HG03196 (cell line): ENCODE measurements around the gene SMIM35.
A peak's percentile ranks its signal among the peaks of the same experiment; 100 is the strongest.

Source experiments
- ATAC-seq: cut with Tn5 transposase; IDR thresholded peaks from one replicate; pipeline ENCODE4 v1.9.1; 2021; ENCODE audit not compliant: unreplicated experiment

SMIM35 gene

GRCh38 chr11:118086913-118087768, at the start of gene SMIM35:
TSS of gene SMIM35 (minus strand) at chr11:118086963. CDS start at chr11:118086757, 206 bp downstream.
- no peak for ATAC-seq

GRCh38 chr11:118136341-118136740, 49.6 kb upstream of the SMIM35 start:
- no peak for ATAC-seq

GRCh38 chr11:118135796-118136165, 49.0 kb upstream of the SMIM35 start:
- ATAC-seq = no peak

- no peak for ATAC-seq
Observed at GRCh38 chr11:118135051-118135795, 48.5 kb upstream of the SMIM35 start.

- ATAC-seq = no peak
Observed at GRCh38 chr11:118133816-118134215, 47.1 kb upstream of the SMIM35 start.

- ATAC-seq = no peak
Observed at GRCh38 chr11:118132385-118133151, 45.8 kb upstream of the SMIM35 start.

GRCh38 chr11:118129471-118130172, 42.9 kb upstream of the SMIM35 start:
- no peak for ATAC-seq

- ATAC-seq = no peak
Observed at GRCh38 chr11:118128721-118129470, 42.1 kb upstream of the SMIM35 start.

- no peak for ATAC-seq
Observed at GRCh38 chr11:118128310-118128709, 41.5 kb upstream of the SMIM35 start.

- no peak for ATAC-seq
Observed at GRCh38 chr11:118126082-118126838, 39.5 kb upstream of the SMIM35 start.

GRCh38 chr11:118124929-118125535, 38.3 kb upstream of the SMIM35 start:
- ATAC-seq = no peak

GRCh38 chr11:118120793-118121192, 34.0 kb upstream of the SMIM35 start:
- no peak for ATAC-seq

GRCh38 chr11:118117790-118118601, 31.2 kb upstream of the SMIM35 start:
- peak; percentile 70 for ATAC-seq

GRCh38 chr11:118115048-118115447, 28.3 kb upstream of the SMIM35 start:
- no peak for ATAC-seq

GRCh38 chr11:118114266-118114665, 27.5 kb upstream of the SMIM35 start:
- no peak for ATAC-seq

- no peak for ATAC-seq
Observed at GRCh38 chr11:118112711-118113430, 26.1 kb upstream of the SMIM35 start.

- no peak for ATAC-seq
Observed at GRCh38 chr11:118111744-118112035, 24.9 kb upstream of the SMIM35 start.
